Measurements from ENCODE around the gene TAF3.

Gene TAF3

DNA sequence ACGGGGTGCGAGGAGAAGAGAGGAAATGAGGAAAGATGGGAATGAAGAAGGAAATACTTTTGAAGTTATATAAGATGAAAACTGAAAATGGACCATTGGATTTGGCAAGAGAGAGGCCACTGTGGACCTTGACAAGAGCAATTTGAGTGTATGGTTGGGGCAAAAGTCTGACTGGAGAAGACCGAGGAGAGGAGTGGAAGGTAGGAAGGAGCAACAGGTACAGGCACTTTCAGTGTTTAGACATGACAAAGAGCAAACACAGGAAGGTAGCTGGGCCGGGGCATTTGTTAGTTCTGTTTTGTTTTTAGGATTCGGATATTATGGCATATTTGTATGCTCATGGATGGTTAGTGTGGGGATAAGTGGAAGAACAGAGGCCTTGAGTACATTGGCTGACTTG is 99.4 kb downstream of the TAF3 start:
- no peak overlapping the region for H3K4me3 ChIP-seq (ENCODE audit: low read depth, low read length)
- DNase-seq (ENCODE audit: low read depth) = no peak

DNA sequence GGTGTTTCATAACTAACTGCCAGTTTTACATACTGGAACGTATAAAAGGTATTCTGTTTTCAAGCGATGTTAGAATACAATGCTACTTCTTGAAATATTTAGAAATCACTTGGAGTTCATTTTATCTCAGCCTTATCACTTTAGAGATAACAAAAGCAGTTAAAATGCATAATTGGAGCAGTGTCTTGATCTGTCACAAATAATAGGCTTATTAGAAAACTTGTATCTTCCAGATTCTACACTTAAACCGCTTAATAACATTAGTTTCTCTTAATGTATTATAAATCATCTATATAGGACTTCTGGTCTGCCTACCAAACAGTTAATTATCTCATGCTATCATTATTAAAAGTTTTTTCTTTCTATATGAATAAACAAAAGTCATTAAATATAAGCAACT is 104.4 kb downstream of the TAF3 start:
- H3K4me3 ChIP-seq (ENCODE audit: low read depth, low read length) = no peak overlapping the region
- DNase-seq (ENCODE audit: low read depth) = no peak

DNA sequence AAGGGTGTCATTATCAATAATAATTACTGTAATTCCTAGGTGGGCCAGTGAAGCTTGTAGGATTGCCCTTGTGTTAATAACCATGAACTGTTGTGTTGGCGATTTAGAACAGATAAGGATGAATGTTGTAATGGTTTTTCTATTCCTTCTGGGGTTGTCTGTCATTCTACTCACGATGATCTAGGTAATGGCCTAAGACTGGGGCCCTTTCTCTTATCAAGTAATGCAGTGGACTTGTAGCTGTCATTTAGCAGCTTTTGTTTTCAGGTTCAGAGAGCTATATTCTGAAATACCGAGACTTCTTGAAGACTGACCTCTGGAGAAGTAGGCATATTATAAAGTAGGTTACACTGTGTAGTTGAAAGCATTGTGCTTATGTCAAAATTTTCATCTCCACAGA is 110.2 kb downstream of the TAF3 start:
- DNase-seq (ENCODE audit: low read depth) = no peak
- H3K4me3 ChIP-seq (ENCODE audit: low read depth, low read length) = no peak overlapping the region

DNA sequence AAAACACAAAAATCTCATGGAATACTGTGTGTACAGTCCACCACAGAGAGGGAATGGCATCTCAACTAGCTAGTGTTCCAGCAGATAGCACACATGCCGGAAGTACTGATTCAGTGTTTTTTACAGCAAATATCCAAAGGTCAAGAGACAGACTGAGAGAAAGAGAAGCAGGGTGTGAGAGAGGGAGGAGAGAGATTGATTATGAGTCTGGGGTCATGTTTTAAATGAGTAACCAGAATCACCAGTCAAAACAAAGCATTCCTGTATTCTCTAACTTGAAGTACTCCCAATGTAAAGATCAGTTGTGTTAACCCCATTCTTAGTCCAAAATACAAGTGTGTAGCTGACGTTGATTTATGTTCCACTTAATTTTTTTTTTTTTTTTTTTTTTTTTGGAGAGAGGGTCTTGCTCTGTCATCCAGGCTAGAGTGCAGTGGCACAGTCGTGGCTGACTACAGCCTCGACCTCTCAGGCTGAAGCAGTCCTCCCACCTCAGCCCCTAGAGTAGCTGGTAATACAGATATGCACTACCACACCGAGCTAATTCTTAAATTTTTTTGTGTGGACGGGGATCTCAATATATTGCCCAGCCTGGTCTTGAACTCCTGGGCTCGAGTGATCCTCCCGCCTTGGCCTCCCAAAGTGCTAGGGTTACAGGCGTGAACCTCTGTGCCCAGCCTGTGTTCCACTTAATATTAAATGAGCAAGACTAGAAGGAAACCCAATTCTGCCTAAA is 114.2 kb downstream of the TAF3 start:
- DNase-seq (ENCODE audit: low read depth) = no peak
- H3K4me3 ChIP-seq (ENCODE audit: low read depth, low read length) = no peak overlapping the region

DNA sequence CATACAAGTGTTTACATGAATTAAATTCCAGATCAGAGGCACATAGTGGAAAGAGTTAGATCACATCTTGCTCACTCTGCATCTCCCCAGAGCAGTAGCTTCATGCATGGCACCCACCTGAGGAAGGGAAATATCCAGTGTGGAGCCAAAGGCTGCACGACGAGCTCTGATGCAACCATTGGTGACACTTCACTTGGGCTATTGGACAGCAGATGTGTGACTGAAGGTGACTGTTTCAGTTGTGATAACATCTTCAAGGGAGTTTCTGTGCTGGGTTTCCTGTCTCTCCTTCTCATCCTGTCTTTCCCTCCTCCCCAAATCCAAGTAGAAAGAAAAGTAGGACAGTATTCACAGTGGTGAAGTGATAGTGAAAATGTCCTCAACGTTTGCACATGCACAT is 115.0 kb downstream of the TAF3 start:
- DNase-seq (ENCODE audit: low read depth) = no peak

DNA sequence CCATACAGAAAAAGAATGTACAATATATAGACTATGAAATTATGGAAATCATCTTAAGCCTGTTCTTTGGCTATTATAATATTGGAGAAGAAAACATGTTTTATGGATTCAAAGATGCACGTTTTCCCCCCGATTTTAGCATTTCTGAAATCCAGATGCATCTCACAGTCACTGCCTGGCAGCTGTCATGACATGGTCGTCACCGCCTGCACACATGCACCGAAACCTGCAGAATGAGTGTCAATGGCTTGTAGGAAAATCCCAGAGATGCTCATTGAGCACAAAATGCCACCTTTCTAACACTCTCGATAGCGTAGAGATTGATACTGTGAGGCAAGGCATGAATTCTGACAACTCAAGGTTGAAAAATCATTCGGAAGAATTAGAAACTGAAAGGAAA is 115.5 kb downstream of the TAF3 start:
- no peak overlapping the region for H3K4me3 ChIP-seq (ENCODE audit: low read depth, low read length)
- no peak for DNase-seq (ENCODE audit: low read depth)

More for the DNA sequence above, 115.0 kb downstream of the TAF3 start:
- H3K4me3 ChIP-seq (ENCODE audit: low read depth, low read length) = no peak overlapping the region

DNA sequence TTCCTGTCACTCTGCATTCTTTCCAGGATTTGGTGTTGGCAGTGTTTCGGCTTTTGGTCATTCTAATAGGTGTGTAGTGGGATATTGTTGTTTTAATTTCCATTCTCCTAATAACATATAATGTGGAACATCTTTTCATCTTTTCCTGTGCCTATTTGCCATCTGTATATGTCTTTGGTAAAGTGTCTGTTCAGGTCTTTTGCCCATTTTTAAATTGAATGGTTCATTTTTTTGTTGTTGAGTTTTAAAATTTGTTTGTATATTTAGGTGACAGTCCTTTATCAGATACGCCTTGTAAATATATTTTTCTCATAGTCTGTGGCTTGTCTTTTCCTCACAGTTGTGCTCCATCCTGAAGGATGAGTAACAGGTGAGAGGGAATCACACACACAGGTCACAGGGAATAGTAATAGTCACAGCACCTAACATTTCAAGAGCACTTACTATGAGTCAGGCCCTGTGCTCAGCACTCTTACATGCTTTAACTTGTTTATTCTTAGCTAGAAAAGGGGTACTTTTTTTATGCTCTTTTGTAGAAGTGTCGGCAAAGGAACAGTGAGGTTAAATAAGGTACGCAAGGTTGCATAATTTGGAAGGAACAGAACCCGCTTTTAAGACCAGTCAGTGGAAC is 119.1 kb downstream of the TAF3 start:
- no peak for DNase-seq (ENCODE audit: low read depth)

DNA sequence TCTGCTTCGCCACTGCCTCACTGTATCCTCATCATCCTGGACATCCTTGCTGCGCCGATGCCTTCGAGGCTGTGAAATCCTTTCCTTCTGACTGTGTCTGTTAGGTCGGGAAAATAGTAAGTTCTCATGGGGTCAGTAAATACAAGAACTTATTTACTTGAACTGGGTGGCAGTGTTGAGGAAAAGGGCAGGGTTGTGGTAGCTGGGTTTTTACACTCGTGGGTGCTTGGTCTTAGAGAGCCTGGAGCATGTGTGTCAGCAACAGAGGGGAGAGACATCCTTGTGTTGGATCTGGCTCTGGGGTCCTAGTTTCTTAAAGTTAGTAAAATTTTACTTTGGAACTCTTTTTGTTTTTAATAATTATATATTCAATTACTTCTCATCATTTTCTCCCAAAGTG is 123.3 kb downstream of the TAF3 start:
- no peak overlapping the region for H3K4me3 ChIP-seq (ENCODE audit: low read depth, low read length)
- DNase-seq (ENCODE audit: low read depth) = no peak

More for the DNA sequence above, 119.1 kb downstream of the TAF3 start:
- H3K4me3 ChIP-seq (ENCODE audit: low read depth, low read length) = no peak overlapping the region

DNA sequence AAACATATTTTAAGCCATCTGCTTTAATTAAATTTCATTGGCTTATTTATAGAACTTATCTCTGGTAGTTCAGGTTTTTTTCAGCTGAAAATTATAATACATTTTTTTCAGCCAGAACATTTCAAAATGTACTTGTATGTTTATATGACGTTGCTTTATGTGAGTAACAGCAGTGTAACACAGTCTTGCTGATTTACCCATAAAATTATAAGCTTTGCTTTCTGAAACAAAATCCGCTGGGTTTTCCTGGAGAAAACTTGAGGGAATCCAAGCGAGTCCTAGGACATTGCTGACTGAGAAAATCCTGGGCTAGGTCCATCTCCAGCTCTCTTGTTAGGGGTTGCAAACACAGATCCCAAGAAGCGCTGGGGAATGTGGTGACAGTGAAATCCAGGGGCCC is 124.0 kb downstream of the TAF3 start:
- DNase-seq (ENCODE audit: low read depth) = no peak
- H3K4me3 ChIP-seq (ENCODE audit: low read depth, low read length) = no peak overlapping the region

DNA sequence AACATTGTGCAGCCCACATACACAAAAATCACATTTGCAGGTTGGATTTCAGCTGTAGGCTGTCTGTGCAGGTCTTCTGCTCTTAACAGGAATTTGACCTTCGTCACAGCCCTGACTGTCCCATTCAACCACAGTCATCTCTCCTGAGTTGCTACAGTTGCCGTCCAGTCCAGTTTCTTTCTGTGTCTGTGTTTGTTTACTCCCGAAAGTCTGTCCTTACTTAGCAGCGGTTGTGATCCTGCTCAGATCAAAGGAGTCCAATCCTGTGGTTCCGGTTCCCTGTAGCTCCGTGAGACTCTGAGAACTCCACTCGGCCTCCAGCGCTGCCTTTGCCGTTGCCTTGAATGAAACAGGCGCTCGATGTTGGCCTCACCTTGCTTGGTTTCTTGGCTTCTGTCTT is 124.6 kb downstream of the TAF3 start:
- H3K4me3 ChIP-seq (ENCODE audit: low read depth, low read length) = no peak overlapping the region
- no peak for DNase-seq (ENCODE audit: low read depth)

DNA sequence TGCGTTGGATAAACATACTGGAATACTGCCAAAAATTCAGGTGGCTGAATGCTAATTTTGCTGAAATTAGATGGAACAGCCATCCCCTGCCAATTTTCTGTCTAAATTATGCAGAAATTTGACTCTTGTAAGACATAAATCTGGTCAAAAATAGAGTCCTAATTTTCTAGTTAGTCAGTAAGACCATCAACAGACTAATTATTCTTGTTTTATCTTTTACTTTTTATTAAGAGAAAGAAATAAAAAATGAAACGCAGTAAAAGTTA is 125.8 kb downstream of the TAF3 start:
- no peak overlapping the region for H3K4me3 ChIP-seq (ENCODE audit: low read depth, low read length)
- DNase-seq (ENCODE audit: low read depth) = no peak

DNA sequence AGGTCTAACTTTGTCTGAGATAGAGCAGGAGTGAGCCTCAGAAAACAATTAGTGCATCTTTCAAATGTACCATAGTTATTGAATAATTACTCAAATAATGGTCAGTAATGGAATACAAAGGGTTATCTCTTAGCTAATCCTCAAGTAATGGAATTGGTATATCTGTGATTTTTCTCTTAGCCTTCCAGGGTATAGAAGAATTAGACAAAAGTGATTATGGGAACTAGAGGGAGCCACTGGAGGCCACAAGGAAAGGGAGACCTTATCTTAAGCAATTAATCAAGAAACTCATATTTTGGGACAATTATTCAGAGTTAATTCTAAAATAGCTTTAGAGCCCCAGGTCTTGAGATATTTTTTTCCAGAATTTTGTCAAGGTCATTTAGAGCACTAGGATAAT is 126.2 kb downstream of the TAF3 start:
- H3K4me3 ChIP-seq (ENCODE audit: low read depth, low read length) = no peak overlapping the region
- no peak for DNase-seq (ENCODE audit: low read depth)

DNA sequence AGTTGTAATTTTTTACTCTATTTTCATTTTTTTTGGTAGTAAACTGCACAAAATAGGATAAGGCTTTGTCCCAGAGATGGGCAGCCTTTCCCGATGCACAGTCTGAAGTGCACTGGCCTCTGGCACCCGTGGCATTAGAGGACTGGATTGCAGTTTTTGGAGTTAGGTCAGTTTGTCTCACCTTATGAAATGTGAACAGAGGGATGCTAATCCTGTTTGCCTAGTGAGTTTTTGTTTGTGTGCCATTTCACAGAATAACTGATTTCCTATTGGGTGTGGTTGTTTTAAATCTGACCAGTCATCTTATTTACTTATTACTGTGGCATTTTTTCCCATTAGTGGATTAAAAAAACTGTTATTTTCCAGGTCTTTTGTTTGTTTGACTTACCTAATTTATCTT is 126.7 kb downstream of the TAF3 start:
- DNase-seq (ENCODE audit: low read depth) = no peak

DNA sequence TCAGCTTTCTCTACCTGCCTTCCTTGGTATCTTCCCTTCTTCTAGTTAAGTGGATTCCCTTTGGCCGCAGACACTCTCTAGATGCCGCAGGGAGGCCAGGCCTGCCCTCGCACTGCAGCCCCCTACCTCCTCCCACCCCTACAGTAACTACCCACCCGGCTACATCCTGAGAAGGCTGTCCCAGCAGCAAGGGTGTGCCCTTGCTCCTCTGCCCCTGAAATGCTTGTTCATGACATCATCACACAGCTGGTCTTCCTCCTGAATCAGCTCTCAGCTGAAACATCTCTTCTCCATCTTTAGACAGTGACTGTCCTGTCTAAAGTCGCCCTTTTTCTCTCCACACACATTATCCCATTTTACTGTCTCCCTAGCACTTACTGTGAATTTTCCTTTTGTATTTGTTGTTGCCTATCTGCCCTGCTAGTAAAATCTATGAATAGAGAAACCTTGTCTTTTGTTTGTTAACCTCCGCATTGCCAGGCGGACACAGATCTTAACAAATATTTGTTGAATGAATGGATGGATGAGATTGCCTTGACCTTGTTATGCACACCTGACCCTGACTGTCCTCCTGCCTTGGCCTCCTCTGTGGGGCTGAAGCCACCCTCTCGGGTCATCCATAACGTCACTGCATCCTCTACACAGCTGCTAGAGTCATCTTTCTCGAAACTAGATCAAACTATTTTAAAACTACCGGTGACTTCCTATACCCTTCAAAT is 127.3 kb downstream of the TAF3 start:
- no peak overlapping the region for H3K4me3 ChIP-seq (ENCODE audit: low read depth, low read length)
- no peak for DNase-seq (ENCODE audit: low read depth)

More for the DNA sequence above, 126.7 kb downstream of the TAF3 start:
- no peak overlapping the region for H3K4me3 ChIP-seq (ENCODE audit: low read depth, low read length)

DNA sequence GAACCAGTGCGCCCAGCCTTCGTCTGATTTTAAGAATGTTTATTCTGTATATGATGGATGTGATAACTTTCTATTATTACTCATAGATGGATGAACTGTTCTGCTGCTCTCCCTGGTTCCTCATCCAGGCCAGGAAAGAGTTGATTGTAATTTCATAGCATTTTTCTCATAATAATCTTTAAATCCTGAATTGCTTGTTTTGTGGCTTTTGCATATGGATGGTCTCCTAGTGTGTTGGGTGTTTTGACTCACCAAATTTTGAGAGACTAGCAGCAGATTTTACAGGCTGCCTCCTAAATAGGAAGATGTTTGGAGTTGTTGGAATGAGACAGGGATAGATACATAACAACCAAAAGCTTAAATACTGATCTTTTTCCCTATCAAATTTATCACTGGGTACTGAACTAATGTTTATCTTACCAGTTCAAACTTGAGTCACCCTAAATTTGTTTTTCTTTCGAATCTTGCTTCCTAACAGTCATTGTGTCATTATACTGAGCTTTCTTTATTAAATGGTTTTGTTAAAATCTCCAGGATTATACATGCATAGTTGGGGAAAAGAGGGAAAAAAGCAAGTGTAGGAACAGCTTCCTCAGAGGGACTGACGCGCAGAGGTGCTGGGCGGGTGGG is 130.2 kb downstream of the TAF3 start:
- no peak overlapping the region for H3K4me3 ChIP-seq (ENCODE audit: low read depth, low read length)
- no peak for DNase-seq (ENCODE audit: low read depth)

DNA sequence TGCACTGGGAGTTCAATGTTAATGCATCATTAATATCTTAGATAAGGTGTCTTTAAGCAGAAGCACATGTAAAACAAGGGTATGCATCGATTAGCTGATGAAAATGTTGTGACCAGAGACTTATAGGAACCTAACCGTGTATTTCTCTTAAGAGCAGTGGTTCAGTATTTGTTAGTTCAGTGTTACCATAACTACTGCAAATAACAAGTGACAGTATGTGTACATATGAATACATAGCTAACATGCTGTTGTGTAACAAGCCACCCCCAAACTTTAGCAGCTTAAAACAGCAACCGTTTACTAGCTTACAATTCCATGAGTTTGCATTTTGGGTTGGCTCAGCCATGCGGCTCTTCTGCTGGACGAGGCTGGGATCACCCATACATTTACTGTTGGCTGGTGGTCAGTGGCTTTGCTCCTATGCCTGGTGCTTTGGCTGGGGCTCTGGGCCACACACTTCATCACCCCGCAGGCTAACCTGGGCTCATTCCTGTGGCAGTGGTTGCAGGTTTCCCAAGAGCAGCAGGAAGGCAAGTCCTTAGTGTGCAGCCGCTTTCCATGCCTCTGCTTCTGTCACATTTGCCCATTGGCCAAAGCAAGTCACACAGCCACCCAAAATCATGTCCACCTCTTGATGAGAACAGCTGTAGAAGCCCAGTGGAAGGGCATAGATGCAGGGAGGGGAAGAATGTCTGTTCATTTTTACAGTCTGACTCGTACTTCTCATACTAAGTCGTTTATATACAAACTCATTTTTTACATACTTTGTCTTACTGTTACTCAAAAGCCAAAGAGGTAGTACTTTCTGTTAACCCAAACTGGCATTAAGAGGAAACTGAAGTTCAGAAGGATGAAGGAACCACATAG is 132.9 kb downstream of the TAF3 start:
- DNase-seq (ENCODE audit: low read depth) = no peak
- no peak overlapping the region for H3K4me3 ChIP-seq (ENCODE audit: low read depth, low read length)

DNA sequence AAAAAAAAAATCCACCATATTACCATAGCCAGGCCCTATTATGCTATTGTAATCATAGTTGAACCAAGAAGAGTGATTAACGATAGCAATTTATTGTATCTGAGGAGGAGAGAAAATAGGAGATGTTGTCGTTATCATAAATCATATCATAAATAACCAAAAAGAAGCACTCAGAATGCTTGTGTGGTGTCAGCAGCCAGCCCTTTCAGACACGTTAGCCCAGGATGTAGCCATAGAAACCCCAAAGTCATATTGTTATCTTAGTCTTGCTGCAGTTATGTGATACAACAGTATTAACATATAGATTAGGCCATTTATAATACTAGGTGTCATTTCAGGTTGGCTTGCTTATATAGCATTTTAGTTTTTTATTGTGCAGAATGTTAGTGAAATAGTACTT is 134.0 kb downstream of the TAF3 start:
- DNase-seq (ENCODE audit: low read depth) = no peak
- H3K4me3 ChIP-seq (ENCODE audit: low read depth, low read length) = no peak overlapping the region

DNA sequence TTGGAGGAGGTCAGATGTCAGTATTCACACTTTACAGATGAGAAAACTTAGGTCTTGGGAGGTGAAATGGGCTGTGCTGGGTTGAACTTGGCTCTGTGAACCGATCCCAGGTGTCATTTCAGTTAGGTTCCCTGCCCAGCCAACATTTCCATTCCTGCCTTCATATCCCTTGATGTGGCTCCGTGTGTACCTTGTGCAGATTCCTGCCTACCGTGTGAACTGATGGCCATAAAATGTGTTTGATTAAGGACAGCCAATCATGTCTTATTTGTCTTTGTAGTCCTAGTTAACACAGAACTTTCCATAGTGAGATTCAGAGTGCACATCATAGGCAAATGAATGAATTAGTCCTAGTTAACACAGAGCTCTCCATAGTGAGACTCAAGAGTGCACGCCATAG is 135.1 kb downstream of the TAF3 start:
- DNase-seq (ENCODE audit: low read depth) = no peak
- no peak overlapping the region for H3K4me3 ChIP-seq (ENCODE audit: low read depth, low read length)

DNA sequence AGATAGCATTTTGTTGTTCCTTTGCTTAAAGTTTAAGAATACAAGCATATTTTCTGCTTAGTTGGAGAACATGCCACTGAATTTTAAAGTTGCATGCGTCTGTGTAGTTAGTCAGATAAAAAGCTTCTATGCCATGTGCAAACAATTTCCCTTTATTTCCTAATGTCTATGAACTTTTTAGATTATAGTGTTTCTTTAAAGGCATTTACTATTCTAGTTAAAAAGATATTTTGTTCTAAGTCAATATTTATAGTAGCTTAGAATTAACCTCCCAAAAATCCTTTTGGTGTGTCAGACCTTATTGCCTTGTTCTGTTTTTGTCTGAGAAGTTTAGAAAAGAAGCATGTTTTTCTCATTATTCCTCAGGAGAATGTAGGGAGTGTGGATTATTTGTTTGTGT is 137.1 kb downstream of the TAF3 start:
- H3K4me3 ChIP-seq (ENCODE audit: low read depth, low read length) = no peak overlapping the region
- DNase-seq (ENCODE audit: low read depth) = no peak

DNA sequence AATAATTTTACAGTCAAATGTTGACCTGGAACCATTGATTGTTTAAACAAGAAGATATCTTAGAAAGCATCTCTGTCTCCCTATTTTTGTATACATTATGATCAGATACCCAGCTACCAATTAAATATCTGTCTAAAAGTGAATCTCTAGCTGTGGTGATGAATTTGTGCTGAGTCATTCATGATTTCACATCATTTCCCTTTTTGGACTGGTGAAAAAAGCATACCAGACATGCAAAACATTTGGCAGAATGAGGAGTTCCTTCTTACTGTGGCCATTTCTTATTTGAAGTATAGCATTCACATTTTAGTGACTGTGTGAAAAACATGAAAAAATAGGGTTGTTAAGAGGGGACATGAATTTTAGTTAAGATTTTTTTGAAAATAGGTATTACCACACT is 138.2 kb downstream of the TAF3 start:
- peak; percentile 54 for DNase-seq (ENCODE audit: low read depth)
- no peak overlapping the region for H3K4me3 ChIP-seq (ENCODE audit: low read depth, low read length)

Measured in skeletal muscle cell (primary cell).